ENCODE data around the gene BAD. TPM values are rescaled to one million over a fixed set of nuclear protein-coding genes. Genes with fewer than 3 reads are reported as not detected.

Gene BAD
- total and polyA plus RNA-seq, 2 experiments from 2014 or later, result 52.0 to 122 TPM

- Histone ChIP-seq H3K79me2 (peaks cover 16% of the 10 kb centered on the region), H3K4me2 (no peak overlapping the region), H2AFZ (no peak overlapping the region), H4K20me1 (ENCODE audit: insufficient read depth, poor library complexity, severe bottlenecking) (no peaks in the 10 kb centered on the region), H3K27ac (no peak overlapping the region), H3K4me1 (ENCODE audit: insufficient read depth) (peaks cover 12% of the 10 kb centered on the region), H3K36me3 (replicated peaks; ENCODE audit: insufficient read depth, low read depth) (no peaks in the 10 kb centered on the region), H3K9me3 (ENCODE audit: low read depth) (no peaks in the 10 kb centered on the region), H3K27me3 (no peaks in the 10 kb centered on the region), H3K9me2 (replicated peaks; ENCODE audit: insufficient read depth) (no peaks in the 10 kb centered on the region), H3K4me3 (no peak overlapping the region)
- TF ChIP-seq EZH2 (IDR thresholded peaks at IDR 0.05; ENCODE audit: borderline replicate concordance) (no peak), EZH2phosphoT487 (IDR thresholded peaks at IDR 0.05; ENCODE audit: low read depth, severe bottlenecking, unreplicated experiment) (no peak), CTCF (IDR thresholded peaks at IDR 0.05; ENCODE audit: poor library complexity) (no peak)
- 96% methylated on average over 22 of the region's 22 CpGs for whole genome bisulfite sequencing (ENCODE audit: low lambda C conversion rate, missing lambda C conversion rate)
- DNase-seq (ENCODE audit: low spot score), result no peak
Measured at GRCh38 chr11:64281957-64282770, 2.3 kb downstream of the BAD start.

- Histone ChIP-seq H3K27ac (no peak overlapping the region), H3K9me3 (ENCODE audit: low read depth) (no peaks in the 10 kb centered on the region), H4K20me1 (ENCODE audit: insufficient read depth, poor library complexity, severe bottlenecking) (no peaks in the 10 kb centered on the region), H3K4me1 (ENCODE audit: insufficient read depth) (peaks cover 4% of the 10 kb centered on the region), H3K9me2 (replicated peaks; ENCODE audit: insufficient read depth) (no peaks in the 10 kb centered on the region), H3K4me3 (no peak overlapping the region), H3K27me3 (no peaks in the 10 kb centered on the region), H3K4me2 (no peak overlapping the region), H3K79me2 (peaks cover 12% of the 10 kb centered on the region), H3K36me3 (replicated peaks; ENCODE audit: insufficient read depth, low read depth) (no peaks in the 10 kb centered on the region), H2AFZ (no peak overlapping the region)
- no peak for DNase-seq (ENCODE audit: low spot score)
- 86% methylated on average over 8 of the region's 8 CpGs for WGBS (ENCODE audit: low lambda C conversion rate, missing lambda C conversion rate)
- TF ChIP-seq CTCF (IDR thresholded peaks at IDR 0.05; ENCODE audit: poor library complexity), result no peak
- no peak for TF ChIP-seq EZH2 (IDR thresholded peaks at IDR 0.05; ENCODE audit: borderline replicate concordance)
- TF ChIP-seq EZH2phosphoT487 (IDR thresholded peaks at IDR 0.05; ENCODE audit: low read depth, severe bottlenecking, unreplicated experiment), result no peak
Measured at GRCh38 chr11:64278576-64279190, 5.8 kb downstream of the BAD start.

GRCh38 chr11:64276653-64277431 lies 7.6 kb downstream of the BAD start:
- H3K9me2 ChIP-seq (replicated peaks; ENCODE audit: insufficient read depth), result no peaks in the 10 kb centered on the region
- no peak overlapping the region for H3K4me2 ChIP-seq
- no peak overlapping the region for H2AFZ ChIP-seq
- WGBS (ENCODE audit: low lambda C conversion rate, missing lambda C conversion rate), result 94% methylated on average over 17 of the region's 17 CpGs
- H3K27ac ChIP-seq, result no peak overlapping the region
- no peaks in the 10 kb centered on the region for H3K36me3 ChIP-seq (replicated peaks; ENCODE audit: insufficient read depth, low read depth)
- DNase-seq (ENCODE audit: low spot score), result no peak
- no peaks in the 10 kb centered on the region for H3K27me3 ChIP-seq
- TF ChIP-seq EZH2phosphoT487 (IDR thresholded peaks at IDR 0.05; ENCODE audit: low read depth, severe bottlenecking, unreplicated experiment) (no peak), EZH2 (IDR thresholded peaks at IDR 0.05; ENCODE audit: borderline replicate concordance) (no peak), CTCF (IDR thresholded peaks at IDR 0.05; ENCODE audit: poor library complexity) (no peak)
- peaks cover 12% of the 10 kb centered on the region for H3K4me1 ChIP-seq (ENCODE audit: insufficient read depth)
- H4K20me1 ChIP-seq (ENCODE audit: insufficient read depth, poor library complexity, severe bottlenecking), result no peaks in the 10 kb centered on the region
- no peaks in the 10 kb centered on the region for H3K9me3 ChIP-seq (ENCODE audit: low read depth)
- H3K4me3 ChIP-seq, result no peak overlapping the region
- peaks cover 18% of the 10 kb centered on the region for H3K79me2 ChIP-seq

Data from hepatocyte (in vitro differentiated cells).